Body of pancreas (tissue), 4 donors: Measurements from ENCODE around the gene ESYT1. TPM values are rescaled to one million over a fixed set of nuclear protein-coding genes. Genes with fewer than 3 reads are reported as not detected.

Experiments
- ATAC-seq: fragments of 150-250 bp; one replicate; pipeline ENCODE4 v1.9.1; 2016
- DNase-seq, 4 donors: peaks; one replicate each; pipeline ENCODE4 v3.0.0-alpha.2; 2019
- H3K27ac ChIP-seq, 4 donors: fragments of 200-600 bp; sonication (generic); 1 replicate in 3 of 4; 2 replicates in 1 of 4; pipeline versions ENCODE4 v1.5.1 to v1.6.1; 2016 to 2019; ENCODE audit warnings: mild to moderate bottlenecking in 1 of 4, mixed read lengths in 1 of 4, moderate library complexity in 1 of 4
- H3K27me3 ChIP-seq, 2 donors: fragments of 200-600 bp; sonication (generic); one replicate each; pipeline ENCODE4 v1.6.0; 2016; ENCODE audit warnings: mild to moderate bottlenecking in 1 of 2
- H3K36me3 ChIP-seq, 2 donors: fragments of 200-600 bp; sonication (generic); replicated peaks in 1 of 2; 2 replicates each; pipeline ENCODE4 v1.5.1; 2016; ENCODE audit warnings: low read depth in 2 of 2; ENCODE audit not compliant: insufficient read depth in 1 of 2
- H3K4me1 ChIP-seq: fragments of 200-600 bp; sonication (generic); one replicate; pipeline ENCODE4 v1.6.0; 2016
- H3K4me3 ChIP-seq, 2 donors: fragments of 200-600 bp; sonication (generic); 1 replicate in 1 of 2; 2 replicates in 1 of 2; pipeline ENCODE4 v1.5.1; 2016 to 2019
- H3K9me3 ChIP-seq, 3 donors: fragments of 200-600 bp; sonication (generic); 1 replicate in 2 of 3; 2 replicates in 1 of 3; pipeline ENCODE4 v1.5.1; 2016
- POLR2A ChIP-seq, 3 donors: fragments of 450-650 bp; IDR thresholded peaks; one replicate each; pipeline ENCODE4 v1.6.1; 2016; ENCODE audit warnings: antibody characterized with exemption in 3 of 3, mild to moderate bottlenecking in 2 of 3
- WGBS, 2 donors: methylation state at CpG; one replicate each; pipeline ENCODE4 v1.1.5; 2017; 5-methylcytosine and 5-hydroxymethylcytosine counted together
- intact Hi-C: fragments of 100-400 bp; cut with DNase I; formaldehyde crosslinking; loops from one replicate; pipeline ENCODE4 v1.15.1; 2023
- total RNA-seq, 2 donors: library from RNA; depleted of rRNA; stranded (reverse); fragments of >200 nt; gene quantifications; one replicate each; pipeline ENCODE4 v1.1.0, GENCODE V29; 2016
- TF ChIP-seq, protein P1 (sequence below), 7 experiments: fragments of 450-650 bp in 4 of 7; fragments of 200-600 bp in 3 of 7; sonication (generic) in 3 of 7; IDR thresholded peaks; one replicate each; pipeline ENCODE4 v1.5.1; 2016 to 2019; ENCODE audit warnings: antibody characterized with exemption in 7 of 7

The ESYT1 gene
- total RNA-seq, 2 donors from 2014 or later: 43.3 to 182 TPM

DNA sequence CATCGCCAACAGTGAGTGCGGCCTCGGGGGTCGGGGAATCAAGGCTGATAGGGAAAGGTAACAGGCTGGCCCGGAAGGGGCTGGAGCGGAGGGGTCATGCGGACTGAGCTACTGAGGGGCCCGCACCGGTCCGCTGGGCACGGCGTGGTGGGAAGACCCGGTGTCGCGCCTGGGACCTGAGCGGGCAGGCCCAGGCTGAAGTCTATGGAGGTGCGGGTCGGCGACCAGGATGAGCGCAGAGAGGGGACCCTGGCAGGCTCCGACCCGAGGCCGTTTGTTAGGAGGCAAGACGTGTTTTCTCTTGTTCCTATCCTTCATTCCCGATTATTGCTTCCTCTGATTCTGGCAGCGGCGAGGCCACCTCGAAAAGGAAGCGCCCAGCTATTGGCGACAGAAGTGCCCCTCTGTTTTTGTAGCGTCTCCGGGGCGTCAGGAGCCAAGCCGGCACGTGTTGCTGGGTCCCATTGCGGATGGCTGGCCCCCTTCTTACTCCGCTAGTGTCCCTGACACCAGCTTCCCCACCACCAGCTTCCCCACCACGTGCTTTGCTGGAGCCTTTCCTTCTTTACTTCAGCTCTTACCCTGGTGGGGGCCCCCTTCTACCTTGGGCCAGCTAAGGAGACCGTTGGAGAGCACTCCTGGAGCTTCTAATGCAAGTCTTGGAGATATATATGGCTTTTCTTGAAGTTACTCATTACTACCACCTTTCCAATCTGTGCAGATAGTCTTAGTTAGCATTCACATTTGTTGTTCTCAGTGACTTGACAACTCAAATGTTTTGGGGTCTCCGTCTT lies 23.1 kb upstream of the ESYT1 start:
- intact Hi-C loops: no loop called here
- 1% methylated on average over 18 to 40 of the region's 40 CpGs for WGBS, 2 donors
- peak; percentile 16 for ATAC-seq
- peak in 3 of 4 donors; percentile 23 to 35 (median 30) for DNase-seq
- H3K4me3 ChIP-seq: peak overlapping the region; percentile 73 to 81
- peaks cover 24% of the 10 kb centered on the region for H3K4me1 ChIP-seq
- TF ChIP-seq, protein P1, sequence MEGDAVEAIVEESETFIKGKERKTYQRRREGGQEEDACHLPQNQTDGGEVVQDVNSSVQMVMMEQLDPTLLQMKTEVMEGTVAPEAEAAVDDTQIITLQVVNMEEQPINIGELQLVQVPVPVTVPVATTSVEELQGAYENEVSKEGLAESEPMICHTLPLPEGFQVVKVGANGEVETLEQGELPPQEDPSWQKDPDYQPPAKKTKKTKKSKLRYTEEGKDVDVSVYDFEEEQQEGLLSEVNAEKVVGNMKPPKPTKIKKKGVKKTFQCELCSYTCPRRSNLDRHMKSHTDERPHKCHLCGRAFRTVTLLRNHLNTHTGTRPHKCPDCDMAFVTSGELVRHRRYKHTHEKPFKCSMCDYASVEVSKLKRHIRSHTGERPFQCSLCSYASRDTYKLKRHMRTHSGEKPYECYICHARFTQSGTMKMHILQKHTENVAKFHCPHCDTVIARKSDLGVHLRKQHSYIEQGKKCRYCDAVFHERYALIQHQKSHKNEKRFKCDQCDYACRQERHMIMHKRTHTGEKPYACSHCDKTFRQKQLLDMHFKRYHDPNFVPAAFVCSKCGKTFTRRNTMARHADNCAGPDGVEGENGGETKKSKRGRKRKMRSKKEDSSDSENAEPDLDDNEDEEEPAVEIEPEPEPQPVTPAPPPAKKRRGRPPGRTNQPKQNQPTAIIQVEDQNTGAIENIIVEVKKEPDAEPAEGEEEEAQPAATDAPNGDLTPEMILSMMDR (IDR thresholded peaks at IDR 0.05): no peak
- TF ChIP-seq POLR2A (IDR thresholded peaks at IDR 0.05): no peak
- H3K9me3 ChIP-seq: no peaks in the 10 kb centered on the region
- H3K27ac ChIP-seq: peak overlapping the region; percentile 73 to 85 (median 82)
- H3K27me3 ChIP-seq: no peaks in the 10 kb centered on the region
- peaks cover 0 to 27% of the 10 kb centered on the region in 2 donors for H3K36me3 ChIP-seq

DNA sequence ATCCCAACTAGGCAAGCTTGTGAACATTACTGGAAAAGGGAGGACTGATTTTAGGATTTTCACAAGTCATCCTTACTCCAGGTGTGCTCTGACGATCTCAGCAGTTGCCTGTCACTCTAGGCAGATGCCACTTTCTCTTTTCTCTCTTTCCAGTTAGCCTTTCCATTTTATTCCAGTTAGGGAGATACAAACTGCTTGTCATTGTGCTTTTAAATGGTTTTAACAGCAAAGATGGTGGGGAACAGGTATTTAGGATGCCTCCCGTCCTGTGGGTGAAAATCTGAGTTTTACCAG lies 22.5 kb upstream of the ESYT1 start:
- no peak for ATAC-seq
- Histone ChIP-seq H3K9me3 (no peaks in the 10 kb centered on the region), H3K27me3 (no peaks in the 10 kb centered on the region), H3K27ac (no peak overlapping the region), H3K4me3 (peak overlapping the region in 1 of 2 donors; percentile 81), H3K36me3 (peaks cover 3 to 27% of the 10 kb centered on the region in 2 donors), H3K4me1 (peaks cover 24% of the 10 kb centered on the region)
- 26 to 32% methylated on average over 2 of the region's 2 CpGs for WGBS, 2 donors
- intact Hi-C loops: no loop called here
- TF ChIP-seq, protein P1 (IDR thresholded peaks at IDR 0.05): no peak
- no peak for TF ChIP-seq POLR2A (IDR thresholded peaks at IDR 0.05)
- no peak for DNase-seq

DNA sequence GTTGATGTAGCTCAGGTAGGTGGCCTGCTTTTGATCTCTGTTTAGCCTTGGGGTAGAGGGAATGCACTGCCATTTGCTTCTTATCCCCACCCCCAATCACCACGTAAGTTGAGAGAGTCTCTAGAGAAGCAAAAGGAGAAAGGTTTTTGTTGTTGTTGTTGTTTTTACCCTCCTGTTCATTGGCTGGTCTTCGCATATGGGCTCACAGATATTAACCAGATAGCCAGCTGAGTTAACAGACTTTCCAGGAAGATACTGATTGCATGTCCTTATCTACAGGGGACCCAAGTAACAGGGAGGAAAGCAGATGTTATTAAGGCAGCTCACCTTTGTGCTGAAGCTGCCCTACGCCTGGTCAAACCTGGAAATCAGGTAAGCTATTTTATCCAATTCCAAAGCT lies 20.8 kb upstream of the ESYT1 start:
- 88 to 91% methylated on average over 3 of the region's 3 CpGs for WGBS, 2 donors
- Histone ChIP-seq H3K4me1 (peaks cover 24% of the 10 kb centered on the region), H3K27me3 (no peaks in the 10 kb centered on the region), H3K9me3 (no peaks in the 10 kb centered on the region), H3K27ac (no peak overlapping the region), H3K36me3 (peaks cover 5 to 37% of the 10 kb centered on the region in 2 donors), H3K4me3 (no peak overlapping the region)
- no peak for DNase-seq
- ATAC-seq: no peak
- no peak for TF ChIP-seq POLR2A (IDR thresholded peaks at IDR 0.05)
- TF ChIP-seq, protein P1 (IDR thresholded peaks at IDR 0.05): no peak
- intact Hi-C loops: no loop called here

DNA sequence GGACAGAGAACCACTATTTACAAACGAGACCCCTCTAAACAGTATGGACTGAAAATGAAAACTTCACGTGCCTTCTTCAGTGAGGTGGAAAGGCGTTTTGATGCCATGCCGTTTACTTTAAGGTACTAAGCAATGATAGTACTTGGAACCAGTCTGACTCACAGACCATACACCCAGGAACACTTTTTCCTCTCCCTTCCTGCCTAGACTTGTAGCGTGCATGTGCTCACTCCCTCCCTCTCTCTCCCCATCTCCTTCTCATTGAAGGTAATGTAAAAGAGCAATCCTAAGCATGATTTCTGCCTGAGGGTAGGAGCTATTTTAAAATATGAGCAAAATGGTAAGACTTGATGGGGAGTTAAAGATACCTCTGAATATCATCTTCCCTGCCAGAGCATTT lies 17.5 kb upstream of the ESYT1 start:
- 85 to 94% methylated on average over 5 of the region's 5 CpGs for WGBS, 2 donors
- no peak overlapping the region for H3K4me3 ChIP-seq
- DNase-seq: no peak
- intact Hi-C loops: no loop called here
- no peaks in the 10 kb centered on the region for H3K27me3 ChIP-seq
- peaks cover 14% of the 10 kb centered on the region for H3K4me1 ChIP-seq
- TF ChIP-seq POLR2A (IDR thresholded peaks at IDR 0.05): no peak
- TF ChIP-seq, protein P1 (IDR thresholded peaks at IDR 0.05): no peak
- no peak for ATAC-seq
- H3K36me3 ChIP-seq: peaks cover 5 to 39% of the 10 kb centered on the region in 2 donors
- H3K27ac ChIP-seq: no peak overlapping the region
- H3K9me3 ChIP-seq: no peaks in the 10 kb centered on the region

DNA sequence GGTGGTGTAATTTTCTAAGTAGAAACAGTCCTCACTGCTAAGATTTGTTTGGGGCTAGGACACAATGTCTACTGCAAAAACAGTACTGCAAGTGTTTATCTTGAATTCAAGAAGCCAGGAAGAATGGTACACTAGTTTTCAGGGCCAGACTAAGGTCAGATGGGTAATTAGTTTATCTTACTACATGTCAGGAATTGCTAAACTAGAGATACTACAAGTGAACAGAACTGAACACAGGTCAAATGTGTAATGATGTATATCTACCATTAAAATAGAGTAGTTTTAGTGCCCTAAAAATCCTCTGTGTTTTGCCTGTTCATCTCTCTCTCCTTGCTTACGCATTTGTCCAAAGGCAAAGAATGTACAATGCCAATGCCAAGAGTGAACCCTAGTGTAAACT lies 14.0 kb upstream of the ESYT1 start:
- WGBS, 2 donors: 77 to 96% methylated on average over 1 of the region's 1 CpG
- intact Hi-C loops: no loop called here
- Histone ChIP-seq H3K27ac (no peak overlapping the region), H3K4me3 (no peak overlapping the region), H3K36me3 (peaks cover 5 to 27% of the 10 kb centered on the region in 2 donors), H3K27me3 (no peaks in the 10 kb centered on the region), H3K4me1 (peaks cover 14% of the 10 kb centered on the region), H3K9me3 (no peaks in the 10 kb centered on the region)
- no peak for DNase-seq
- ATAC-seq: no peak
- TF ChIP-seq, protein P1 (IDR thresholded peaks at IDR 0.05): no peak
- no peak for TF ChIP-seq POLR2A (IDR thresholded peaks at IDR 0.05)
